Liver (tissue), 9 donors: ENCODE results near the gene CYSLTR2. TPM values are rescaled to one million over a fixed set of nuclear protein-coding genes. Genes with fewer than 3 reads are reported as not detected.

Experiments used
- DNase-seq: peaks from one replicate; pipeline ENCODE4 v3.0.0-alpha.2; 2017; ENCODE audit warnings: low spot score
- H3K27ac ChIP-seq, 2 donors: one replicate each; pipeline ENCODE4 v1.7.0; 2013; ENCODE audit warnings: inconsistent platforms in 2 of 2, low read length in 2 of 2, control low read depth in 1 of 2, low read depth in 1 of 2, mild to moderate bottlenecking in 1 of 2
- H3K27me3 ChIP-seq, 4 donors: one replicate each; pipeline versions ENCODE4 v1.6.1 to v1.7.0; 2013; ENCODE audit warnings: low read length in 3 of 4, inconsistent platforms in 1 of 4, mild to moderate bottlenecking in 1 of 4, moderate library complexity in 1 of 4; ENCODE audit not compliant: control insufficient read depth in 4 of 4, insufficient read depth in 4 of 4
- H3K36me3 ChIP-seq, 4 donors: one replicate each; pipeline versions ENCODE4 v1.6.1 to v1.7.0; 2013; ENCODE audit warnings: low read length in 3 of 4, mild to moderate bottlenecking in 3 of 4, low read depth in 1 of 4, moderate library complexity in 1 of 4; ENCODE audit not compliant: control insufficient read depth in 4 of 4, insufficient read depth in 3 of 4
- H3K4me1 ChIP-seq, 4 donors: one replicate each; pipeline versions ENCODE4 v1.6.1 to v1.7.0; 2013; ENCODE audit warnings: low read length in 3 of 4, mild to moderate bottlenecking in 3 of 4, moderate library complexity in 1 of 4; ENCODE audit not compliant: control insufficient read depth in 4 of 4, insufficient read depth in 4 of 4
- H3K4me3 ChIP-seq, 3 donors: one replicate each; pipeline versions ENCODE4 v1.6.1 to v1.7.0; 2013; ENCODE audit warnings: low read length in 3 of 3, control low read depth in 1 of 3, low read depth in 1 of 3, mild to moderate bottlenecking in 1 of 3
- H3K9ac ChIP-seq, 2 donors: one replicate each; pipeline ENCODE4 v1.7.0; 2013; ENCODE audit warnings: low read length in 2 of 2, mild to moderate bottlenecking in 2 of 2, moderate library complexity in 2 of 2, control low read depth in 1 of 2, low read depth in 1 of 2
- H3K9me3 ChIP-seq, 4 donors: one replicate each; pipeline versions ENCODE4 v1.6.1 to v1.7.0; 2013; ENCODE audit warnings: low read length in 3 of 4; ENCODE audit not compliant: control insufficient read depth in 4 of 4
- CTCF ChIP-seq: fragments of 150-350 bp; IDR thresholded peaks from 2 replicates; pipeline ENCODE4 v1.5.1; 2017; ENCODE audit warnings: improper control_type of control experiment, low read depth, low read length; ENCODE audit not compliant: missing input control
- EGR1 ChIP-seq, 2 donors: IDR thresholded peaks; 2 replicates each; pipeline ENCODE4 v1.6.1; 2016 to 2018; ENCODE audit warnings: antibody characterized with exemption in 2 of 2, low read depth in 2 of 2
- FOXA1 ChIP-seq: IDR thresholded peaks from 2 replicates; pipeline ENCODE4 v1.6.1; 2016; ENCODE audit warnings: antibody characterized with exemption
- FOXA2 ChIP-seq: IDR thresholded peaks from 2 replicates; pipeline ENCODE4 v1.6.1; 2016; ENCODE audit warnings: antibody characterized with exemption
- HNF4A ChIP-seq, 2 donors: conservative IDR thresholded peaks; 2 replicates each; pipeline ENCODE4 v1.6.1; 2016; ENCODE audit warnings: antibody characterized with exemption in 2 of 2, mild to moderate bottlenecking in 2 of 2
- HNF4G ChIP-seq: IDR thresholded peaks from 2 replicates; pipeline ENCODE4 v1.6.1; 2016; ENCODE audit warnings: antibody characterized with exemption
- JUND ChIP-seq, 2 donors: IDR thresholded peaks; 2 replicates each; pipeline ENCODE4 v1.6.1; 2016; ENCODE audit warnings: antibody characterized with exemption in 2 of 2
- MAX ChIP-seq: IDR thresholded peaks from 2 replicates; pipeline ENCODE4 v1.6.1; 2016; ENCODE audit warnings: antibody characterized with exemption
- NR2F2 ChIP-seq: IDR thresholded peaks from 2 replicates; pipeline ENCODE4 v1.6.1; 2016; ENCODE audit warnings: antibody characterized with exemption
- RAD21 ChIP-seq, 2 donors: IDR thresholded peaks; 2 replicates each; pipeline ENCODE4 v1.6.1; 2016; ENCODE audit warnings: antibody characterized with exemption in 2 of 2, mild to moderate bottlenecking in 2 of 2
- REST ChIP-seq: IDR thresholded peaks from 2 replicates; pipeline ENCODE4 v1.6.1; 2016; ENCODE audit warnings: antibody characterized with exemption, mild to moderate bottlenecking
- RXRA ChIP-seq, 2 donors: IDR thresholded peaks; 2 replicates each; pipeline ENCODE4 v1.6.1; 2017 to 2018; ENCODE audit warnings: antibody characterized with exemption in 2 of 2, mild to moderate bottlenecking in 1 of 2
- SP1 ChIP-seq: IDR thresholded peaks from 2 replicates; pipeline ENCODE4 v1.6.1; 2018; ENCODE audit warnings: antibody characterized with exemption, mild to moderate bottlenecking
- TAF1 ChIP-seq: conservative IDR thresholded peaks from 2 replicates; pipeline ENCODE4 v1.6.1; 2016; ENCODE audit warnings: antibody characterized with exemption, mild to moderate bottlenecking
- YY1 ChIP-seq: IDR thresholded peaks from 2 replicates; pipeline ENCODE4 v1.6.1; 2016; ENCODE audit warnings: antibody characterized with exemption, mild to moderate bottlenecking
- ZBTB33 ChIP-seq: IDR thresholded peaks from 2 replicates; pipeline ENCODE4 v1.6.1; 2016; ENCODE audit warnings: antibody characterized with exemption
- WGBS: extraction: QIAGEN DNeasy Blood & Tissue Kit; methylation state at CpG from one replicate; pipeline ENCODE4 v1.1.7; 2013; 5-methylcytosine and 5-hydroxymethylcytosine counted together
- polyA plus RNA-seq, 2 donors: library from polyadenylated mRNA; stranded (reverse) in 1 of 2; unstranded in 1 of 2; fragments of 200-250 nt in 1 of 2; fragments of >200 nt in 1 of 2; fragmentation: Nextera tagmentation in 1 of 2; extraction: Ambion mirVana in 1 of 2; gene quantifications; one replicate each; pipeline versions ENCODE4 v1.2.1 to v1.2.3, GENCODE V29; 2013 to 2015
- total RNA-seq, 2 donors: library from RNA; depleted of rRNA; stranded (reverse); fragments of >200 nt; gene quantifications; one replicate each; pipeline ENCODE4 v1.2.3, GENCODE V29; 2014
- donor health status: healthy.
- donor health status: healthy.
- donor health status: healthy.
- donor health status: healthy.
- donor health status: healthy.

The CYSLTR2 gene
- total and polyA plus RNA-seq, 4 donors = 0.07 to 0.37 (median 0.15) TPM

GRCh38 chr13:48712141-48712540, 58.4 kb downstream of the CYSLTR2 start (continued):
- TF ChIP-seq CTCF = no peak
- TF ChIP-seq FOXA2 = no peak
- no peak for TF ChIP-seq SP1

GRCh38 chr13:48715977-48716376, 62.2 kb downstream of the CYSLTR2 start:
- no peaks in the 10 kb centered on the region for H3K4me1 ChIP-seq
- H3K9ac ChIP-seq = no peak overlapping the region
- no peaks in the 10 kb centered on the region for H3K36me3 ChIP-seq
- no peaks in the 10 kb centered on the region for H3K27me3 ChIP-seq
- no peak for DNase-seq
- no peak overlapping the region for H3K27ac ChIP-seq
- no peak overlapping the region for H3K4me3 ChIP-seq
- H3K9me3 ChIP-seq = peaks cover 0 to 2% (median 0%) of the 10 kb centered on the region in 4 donors
- 90% methylated on average over 1 of the region's 1 CpG for WGBS
- TF ChIP-seq SP1 = no peak
- no peak for TF ChIP-seq TAF1
- TF ChIP-seq RAD21 (IDR thresholded peaks at IDR 0.05) = no peak
- no peak for TF ChIP-seq ZBTB33
- TF ChIP-seq HNF4G = no peak
- no peak for TF ChIP-seq FOXA1
- TF ChIP-seq YY1 = no peak
- TF ChIP-seq MAX = no peak
- no peak for TF ChIP-seq JUND (IDR thresholded peaks at IDR 0.05)
- TF ChIP-seq REST = no peak
- TF ChIP-seq FOXA2 = no peak
- no peak for TF ChIP-seq HNF4A (conservative IDR thresholded peaks at IDR 0.05)
- no peak for TF ChIP-seq NR2F2
- no peak for TF ChIP-seq RXRA (IDR thresholded peaks at IDR 0.05)
- TF ChIP-seq EGR1 (IDR thresholded peaks at IDR 0.05; ENCODE audit: low read depth in 2 of 2) = no peak
